Hematopoietic multipotent progenitor cell treated with erythropoietin and hydrocortisone succinate and interleukin-3 and kit ligand, for 8 days (in vitro differentiated cells): Measurements from ENCODE around the gene SNX30.

ENCODE experiments used
- DNase-seq: peaks from one replicate; pipeline ENCODE4 v3.0.0-alpha.2; 2015

The SNX30 gene

GRCh38 chr9:112831281-112831851 lies 80.8 kb downstream of the SNX30 start:
- no peak for DNase-seq

GRCh38 chr9:112831969-112832368 lies 81.4 kb downstream of the SNX30 start:
- DNase-seq, result no peak

GRCh38 chr9:112833081-112833480 lies 82.5 kb downstream of the SNX30 start:
- DNase-seq, result no peak

GRCh38 chr9:112836394-112836793 lies 85.8 kb downstream of the SNX30 start:
- no peak for DNase-seq

- DNase-seq, result no peak
Measured at GRCh38 chr9:112838342-112838741, 87.8 kb downstream of the SNX30 start.

- DNase-seq, result no peak
Measured at GRCh38 chr9:112839331-112839730, 88.8 kb downstream of the SNX30 start.

- no peak for DNase-seq
Measured at GRCh38 chr9:112841261-112841660, 90.7 kb downstream of the SNX30 start.

GRCh38 chr9:112842555-112842954 lies 92.0 kb downstream of the SNX30 start:
- DNase-seq, result no peak

GRCh38 chr9:112844771-112845542 lies 94.4 kb downstream of the SNX30 start:
- DNase-seq, result peak; percentile 72

GRCh38 chr9:112846528-112847488 lies 96.2 kb downstream of the SNX30 start:
- no peak for DNase-seq

GRCh38 chr9:112848316-112849151 lies 98.0 kb downstream of the SNX30 start:
- no peak for DNase-seq

- no peak for DNase-seq
Measured at GRCh38 chr9:112849363-112849922, 98.9 kb downstream of the SNX30 start.

GRCh38 chr9:112850840-112851239 lies 100.3 kb downstream of the SNX30 start:
- no peak for DNase-seq

GRCh38 chr9:112852741-112853504 lies 102.4 kb downstream of the SNX30 start:
- DNase-seq, result no peak

- no peak for DNase-seq
Measured at GRCh38 chr9:112853882-112854585, 103.5 kb downstream of the SNX30 start.

GRCh38 chr9:112854657-112855056 lies 104.1 kb downstream of the SNX30 start:
- DNase-seq, result no peak

- no peak for DNase-seq
Measured at GRCh38 chr9:112856200-112856599, 105.6 kb downstream of the SNX30 start.

- DNase-seq, result no peak
Measured at GRCh38 chr9:112856843-112857242, 106.3 kb downstream of the SNX30 start.

GRCh38 chr9:112858005-112858404 lies 107.4 kb downstream of the SNX30 start:
- no peak for DNase-seq

GRCh38 chr9:112858625-112859147 lies 108.1 kb downstream of the SNX30 start:
- DNase-seq, result no peak

- no peak for DNase-seq
Measured at GRCh38 chr9:112860451-112860850, 109.9 kb downstream of the SNX30 start.
